ENCODE data around the gene INTS11.

The INTS11 gene

GRCh38 chr1:1275836-1276235 is 48.6 kb downstream of the INTS11 start:
- Histone ChIP-seq H3K36me3 (replicated peaks in 1 of 2; ENCODE audit: control insufficient read depth in 2 of 2, insufficient read depth in 2 of 2, low read length in 2 of 2) (peaks cover 8 to 19% of the 10 kb centered on the region in 2 donors), H2BK15ac (ENCODE audit: low read length) (no peak overlapping the region), H3K23ac (ENCODE audit: low read depth, low read length, poor library complexity) (no peak overlapping the region), H4K8ac (ENCODE audit: low read depth, low read length) (no peak overlapping the region), H3K18ac (ENCODE audit: low read length) (no peak overlapping the region), H2AFZ (ENCODE audit: low read length) (no peak overlapping the region), H4K91ac (ENCODE audit: low read depth, low read length, poor library complexity) (no peak overlapping the region), H2BK5ac (ENCODE audit: low read length) (no peak overlapping the region), H3K4me1 (ENCODE audit: control insufficient read depth in 2 of 2, insufficient read depth in 1 of 2, low read depth in 1 of 2, low read length in 2 of 2) (peaks cover 14 to 20% of the 10 kb centered on the region in 2 donors), H3K27me3 (ENCODE audit: control insufficient read depth in 3 of 3, insufficient read depth in 3 of 3, low read depth in 1 of 3, low read length in 3 of 3) (no peaks in the 10 kb centered on the region), H2BK120ac (ENCODE audit: low read depth, low read length) (no peak overlapping the region), H3K4me2 (ENCODE audit: insufficient read depth, low read length, poor library complexity, severe bottlenecking) (no peak overlapping the region), H2AK5ac (ENCODE audit: low read depth, low read length) (no peak overlapping the region), H3K4me3 (ENCODE audit: low read length in 2 of 2) (no peak overlapping the region), H3K14ac (ENCODE audit: low read length) (no peak overlapping the region), H3K79me1 (ENCODE audit: low read depth, low read length) (peaks cover 14% of the 10 kb centered on the region), H2BK12ac (ENCODE audit: low read length) (no peak overlapping the region), H3K27ac (replicated peaks; ENCODE audit: low read length) (no peak overlapping the region), H3K4ac (ENCODE audit: low read length) (no peak overlapping the region), H3K9me3 (replicated peaks in 1 of 2; ENCODE audit: control insufficient read depth in 2 of 2, insufficient read depth in 1 of 2, low read depth in 1 of 2, low read length in 2 of 2) (peaks cover 0 to 2% of the 10 kb centered on the region in 2 donors), H3K9ac (ENCODE audit: low read depth, low read length, poor library complexity) (no peak overlapping the region)
- DNase-seq (ENCODE audit: low spot score) = no peak
- WGBS, 2 donors (ENCODE audit: extremely low coverage in 2 of 2, insufficient read length in 2 of 2, insufficient replicate concordance in 1 of 2) = no CpG with 5 or more reads among the region's 9 CpGs

- Histone ChIP-seq H2AK5ac (ENCODE audit: low read depth, low read length) (peak overlapping the region; percentile 99), H3K36me3 (replicated peaks in 1 of 2; ENCODE audit: control insufficient read depth in 2 of 2, insufficient read depth in 2 of 2, low read length in 2 of 2) (peaks cover 8 to 27% of the 10 kb centered on the region in 2 donors), H3K9me3 (replicated peaks in 1 of 2; ENCODE audit: control insufficient read depth in 2 of 2, insufficient read depth in 1 of 2, low read depth in 1 of 2, low read length in 2 of 2) (peaks cover 0 to 2% of the 10 kb centered on the region in 2 donors), H3K9ac (ENCODE audit: low read depth, low read length, poor library complexity) (peak overlapping the region; percentile 93), H3K27ac (replicated peaks; ENCODE audit: low read length) (no peak overlapping the region), H3K18ac (ENCODE audit: low read length) (peak overlapping the region; percentile 100), H3K4me1 (ENCODE audit: control insufficient read depth in 2 of 2, insufficient read depth in 1 of 2, low read depth in 1 of 2, low read length in 2 of 2) (peaks cover 14 to 20% of the 10 kb centered on the region in 2 donors), H3K4me2 (ENCODE audit: insufficient read depth, low read length, poor library complexity, severe bottlenecking) (peak overlapping the region; percentile 93), H3K4me3 (ENCODE audit: low read length in 2 of 2) (peak overlapping the region; percentile 84 to 97), H2BK5ac (ENCODE audit: low read length) (no peak overlapping the region), H3K14ac (ENCODE audit: low read length) (peak overlapping the region; percentile 98), H2BK15ac (ENCODE audit: low read length) (peak overlapping the region; percentile 96), H2AFZ (ENCODE audit: low read length) (peak overlapping the region; percentile 98), H4K8ac (ENCODE audit: low read depth, low read length) (peak overlapping the region; percentile 86), H3K23ac (ENCODE audit: low read depth, low read length, poor library complexity) (peak overlapping the region; percentile 73), H2BK12ac (ENCODE audit: low read length) (peak overlapping the region; percentile 84), H3K27me3 (ENCODE audit: control insufficient read depth in 3 of 3, insufficient read depth in 3 of 3, low read depth in 1 of 3, low read length in 3 of 3) (no peaks in the 10 kb centered on the region), H4K91ac (ENCODE audit: low read depth, low read length, poor library complexity) (peak overlapping the region; percentile 92), H2BK120ac (ENCODE audit: low read depth, low read length) (peak overlapping the region; percentile 87), H3K79me1 (ENCODE audit: low read depth, low read length) (peaks cover 17% of the 10 kb centered on the region), H3K4ac (ENCODE audit: low read length) (peak overlapping the region; percentile 89)
- no peak for DNase-seq (ENCODE audit: low spot score)
- WGBS, 2 donors (ENCODE audit: extremely low coverage in 2 of 2, insufficient read length in 2 of 2, insufficient replicate concordance in 1 of 2) = no CpG with 5 or more reads among the region's 15 CpGs
These were observed 49.5 kb downstream of the INTS11 start for GRCh38 chr1:1274931-1275431.

- H3K23ac ChIP-seq (ENCODE audit: low read depth, low read length, poor library complexity) = peak overlapping the region; percentile 73
- peak overlapping the region; percentile 98 for H3K14ac ChIP-seq (ENCODE audit: low read length)
- DNase-seq (ENCODE audit: low spot score) = no peak
- H2BK5ac ChIP-seq (ENCODE audit: low read length) = peak overlapping the region; percentile 90
- H2AK5ac ChIP-seq (ENCODE audit: low read depth, low read length) = peak overlapping the region; percentile 99
- peak overlapping the region; percentile 96 for H2BK15ac ChIP-seq (ENCODE audit: low read length)
- H3K4me1 ChIP-seq (ENCODE audit: control insufficient read depth in 2 of 2, insufficient read depth in 1 of 2, low read depth in 1 of 2, low read length in 2 of 2) = peaks cover 14 to 20% of the 10 kb centered on the region in 2 donors
- peaks cover 10 to 32% of the 10 kb centered on the region in 2 donors for H3K36me3 ChIP-seq (replicated peaks in 1 of 2; ENCODE audit: control insufficient read depth in 2 of 2, insufficient read depth in 2 of 2, low read length in 2 of 2)
- H3K79me1 ChIP-seq (ENCODE audit: low read depth, low read length) = peaks cover 19% of the 10 kb centered on the region
- no CpG with 5 or more reads among the region's 31 CpGs for WGBS, 2 donors (ENCODE audit: extremely low coverage in 2 of 2, insufficient read length in 2 of 2, insufficient replicate concordance in 1 of 2)
- H3K4me3 ChIP-seq (ENCODE audit: low read length in 2 of 2) = peak overlapping the region; percentile 84 to 97
- H3K9ac ChIP-seq (ENCODE audit: low read depth, low read length, poor library complexity) = peak overlapping the region; percentile 93
- peak overlapping the region; percentile 87 for H2BK120ac ChIP-seq (ENCODE audit: low read depth, low read length)
- H3K4ac ChIP-seq (ENCODE audit: low read length) = peak overlapping the region; percentile 89
- H3K27ac ChIP-seq (replicated peaks; ENCODE audit: low read length) = no peak overlapping the region
- H3K4me2 ChIP-seq (ENCODE audit: insufficient read depth, low read length, poor library complexity, severe bottlenecking) = peak overlapping the region; percentile 93
- H4K8ac ChIP-seq (ENCODE audit: low read depth, low read length) = peak overlapping the region; percentile 86
- H3K9me3 ChIP-seq (replicated peaks in 1 of 2; ENCODE audit: control insufficient read depth in 2 of 2, insufficient read depth in 1 of 2, low read depth in 1 of 2, low read length in 2 of 2) = peaks cover 0 to 2% of the 10 kb centered on the region in 2 donors
- H2BK12ac ChIP-seq (ENCODE audit: low read length) = peak overlapping the region; percentile 95
- peak overlapping the region; percentile 92 for H4K91ac ChIP-seq (ENCODE audit: low read depth, low read length, poor library complexity)
- H3K18ac ChIP-seq (ENCODE audit: low read length) = peak overlapping the region; percentile 100
- H2AFZ ChIP-seq (ENCODE audit: low read length) = peak overlapping the region; percentile 98
- H3K27me3 ChIP-seq (ENCODE audit: control insufficient read depth in 3 of 3, insufficient read depth in 3 of 3, low read depth in 1 of 3, low read length in 3 of 3) = no peaks in the 10 kb centered on the region
These were observed 50.0 kb downstream of the INTS11 start for GRCh38 chr1:1274299-1274930.

GRCh38 chr1:1273512-1274298 is 50.8 kb downstream of the INTS11 start, which contains the start of gene UBE2J2:
Gene UBE2J2 (minus strand): TSS chr1:1273854. CDS start chr1:1267992, 5,862 bp downstream.
- peaks cover 10 to 34% of the 10 kb centered on the region in 2 donors for H3K36me3 ChIP-seq (replicated peaks in 1 of 2; ENCODE audit: control insufficient read depth in 2 of 2, insufficient read depth in 2 of 2, low read length in 2 of 2)
- peak within 1 kb of the TSS; percentile 98 for H2AFZ ChIP-seq (ENCODE audit: low read length)
- peak within 1 kb of the TSS; percentile 92 for H4K91ac ChIP-seq (ENCODE audit: low read depth, low read length, poor library complexity)
- peak within 1 kb of the TSS; percentile 89 for H3K4ac ChIP-seq (ENCODE audit: low read length)
- DNase-seq (ENCODE audit: low spot score) = peak; percentile 91
- H3K4me1 ChIP-seq (ENCODE audit: control insufficient read depth in 2 of 2, insufficient read depth in 1 of 2, low read depth in 1 of 2, low read length in 2 of 2) = peaks cover 14 to 20% of the 10 kb centered on the region in 2 donors
- peak within 1 kb of the TSS; percentile 99 for H3K23ac ChIP-seq (ENCODE audit: low read depth, low read length, poor library complexity)
- H3K9ac ChIP-seq (ENCODE audit: low read depth, low read length, poor library complexity) = peak within 1 kb of the TSS; percentile 96
- H3K4me2 ChIP-seq (ENCODE audit: insufficient read depth, low read length, poor library complexity, severe bottlenecking) = peak within 1 kb of the TSS; percentile 93
- H2BK15ac ChIP-seq (ENCODE audit: low read length) = peak within 1 kb of the TSS; percentile 96
- H2BK5ac ChIP-seq (ENCODE audit: low read length) = peak within 1 kb of the TSS; percentile 90
- peak within 1 kb of the TSS; percentile 87 for H2BK120ac ChIP-seq (ENCODE audit: low read depth, low read length)
- H3K79me1 ChIP-seq (ENCODE audit: low read depth, low read length) = peaks cover 19% of the 10 kb centered on the region
- peak within 1 kb of the TSS; percentile 95 for H2BK12ac ChIP-seq (ENCODE audit: low read length)
- H2AK5ac ChIP-seq (ENCODE audit: low read depth, low read length) = peak within 1 kb of the TSS; percentile 99
- H3K14ac ChIP-seq (ENCODE audit: low read length) = peak within 1 kb of the TSS; percentile 98
- H3K27ac ChIP-seq (replicated peaks; ENCODE audit: low read length) = peak within 1 kb of the TSS; percentile 22
- peak within 1 kb of the TSS; percentile 88 to 97 for H3K4me3 ChIP-seq (ENCODE audit: low read length in 2 of 2)
- no CpG with 5 or more reads among the region's 105 CpGs for WGBS, 2 donors (ENCODE audit: extremely low coverage in 2 of 2, insufficient read length in 2 of 2, insufficient replicate concordance in 1 of 2)
- H3K27me3 ChIP-seq (ENCODE audit: control insufficient read depth in 3 of 3, insufficient read depth in 3 of 3, low read depth in 1 of 3, low read length in 3 of 3) = no peaks in the 10 kb centered on the region
- peaks cover 0 to 2% of the 10 kb centered on the region in 2 donors for H3K9me3 ChIP-seq (replicated peaks in 1 of 2; ENCODE audit: control insufficient read depth in 2 of 2, insufficient read depth in 1 of 2, low read depth in 1 of 2, low read length in 2 of 2)
- H3K18ac ChIP-seq (ENCODE audit: low read length) = peak within 1 kb of the TSS; percentile 100
- peak within 1 kb of the TSS; percentile 98 for H4K8ac ChIP-seq (ENCODE audit: low read depth, low read length)
